Measurements from ENCODE around the gene MYADM.

Gene MYADM

DNA sequence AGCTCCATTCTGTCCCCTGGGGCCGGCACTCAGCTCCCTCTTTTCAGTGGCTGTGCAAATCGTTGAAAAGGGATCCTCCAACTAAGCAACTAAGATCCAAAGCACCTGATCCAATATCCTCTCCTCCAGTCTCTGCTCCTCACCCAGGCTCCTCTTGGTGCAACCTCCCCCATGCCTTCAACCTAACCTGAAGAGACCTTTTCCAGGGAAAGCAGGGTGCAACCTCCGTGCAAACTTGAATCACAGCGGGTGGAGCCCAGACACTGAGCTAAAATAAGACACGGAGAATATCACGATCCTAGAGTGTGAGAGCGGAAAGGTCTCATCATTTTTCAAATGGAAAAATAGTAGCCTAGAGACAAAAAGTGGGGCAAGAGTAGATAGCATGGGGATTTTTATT, 49.7 kb downstream of the MYADM start:
- no peak for DNase-seq

All from activated T-cell treated with anti-CD3 and anti-CD28 coated beads, Interleukin-2, amount 50 U/mL, for 1 hour (primary cell).